Measurements from ENCODE around the gene SNRNP200.

DNA sequence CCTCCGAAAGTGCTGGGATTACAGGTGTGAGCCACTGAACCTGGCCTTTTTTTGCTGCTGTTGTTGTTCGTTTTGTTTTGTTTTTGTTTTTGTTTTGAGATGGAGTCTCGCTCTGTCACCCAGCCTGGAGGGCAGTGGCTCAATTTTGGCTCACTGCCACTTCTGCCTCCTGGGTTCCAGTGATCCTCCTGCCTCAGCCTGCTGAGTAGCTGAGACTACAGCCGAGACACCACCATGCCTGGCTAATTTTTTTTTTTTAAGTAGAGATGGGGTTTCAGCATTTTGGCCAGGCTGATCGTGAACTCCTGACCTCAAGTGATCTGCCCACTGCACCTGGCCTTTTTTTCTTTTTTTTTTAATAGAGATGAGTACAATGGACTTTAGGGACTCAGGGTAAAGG lies 61.5 kb downstream of the SNRNP200 start:
- TF ChIP-seq, protein P1, sequence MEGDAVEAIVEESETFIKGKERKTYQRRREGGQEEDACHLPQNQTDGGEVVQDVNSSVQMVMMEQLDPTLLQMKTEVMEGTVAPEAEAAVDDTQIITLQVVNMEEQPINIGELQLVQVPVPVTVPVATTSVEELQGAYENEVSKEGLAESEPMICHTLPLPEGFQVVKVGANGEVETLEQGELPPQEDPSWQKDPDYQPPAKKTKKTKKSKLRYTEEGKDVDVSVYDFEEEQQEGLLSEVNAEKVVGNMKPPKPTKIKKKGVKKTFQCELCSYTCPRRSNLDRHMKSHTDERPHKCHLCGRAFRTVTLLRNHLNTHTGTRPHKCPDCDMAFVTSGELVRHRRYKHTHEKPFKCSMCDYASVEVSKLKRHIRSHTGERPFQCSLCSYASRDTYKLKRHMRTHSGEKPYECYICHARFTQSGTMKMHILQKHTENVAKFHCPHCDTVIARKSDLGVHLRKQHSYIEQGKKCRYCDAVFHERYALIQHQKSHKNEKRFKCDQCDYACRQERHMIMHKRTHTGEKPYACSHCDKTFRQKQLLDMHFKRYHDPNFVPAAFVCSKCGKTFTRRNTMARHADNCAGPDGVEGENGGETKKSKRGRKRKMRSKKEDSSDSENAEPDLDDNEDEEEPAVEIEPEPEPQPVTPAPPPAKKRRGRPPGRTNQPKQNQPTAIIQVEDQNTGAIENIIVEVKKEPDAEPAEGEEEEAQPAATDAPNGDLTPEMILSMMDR (IDR thresholded peaks at IDR 0.05): no peak
- TF ChIP-seq POLR2A (IDR thresholded peaks at IDR 0.05): no peak
